Stimulated activated CD8-positive, alpha-beta memory T cell treated with anti-CD3 and anti-CD28 coated beads, Interleukin-2, amount 100 ng/mL, for 1 hour (primary cell): ENCODE results near the gene ERMAP.
"Not testable (repeated sequence)": the region's sequence is repeated elsewhere in the genome, so short reads cannot be mapped to it uniquely, and the experiment has no call there.

Experiments
- DNase-seq, 2 donors: peaks; one replicate each; pipeline ENCODE4 v3.0.0-alpha.2; 2020; ENCODE audit warnings: low read depth in 2 of 2

The ERMAP gene

DNA sequence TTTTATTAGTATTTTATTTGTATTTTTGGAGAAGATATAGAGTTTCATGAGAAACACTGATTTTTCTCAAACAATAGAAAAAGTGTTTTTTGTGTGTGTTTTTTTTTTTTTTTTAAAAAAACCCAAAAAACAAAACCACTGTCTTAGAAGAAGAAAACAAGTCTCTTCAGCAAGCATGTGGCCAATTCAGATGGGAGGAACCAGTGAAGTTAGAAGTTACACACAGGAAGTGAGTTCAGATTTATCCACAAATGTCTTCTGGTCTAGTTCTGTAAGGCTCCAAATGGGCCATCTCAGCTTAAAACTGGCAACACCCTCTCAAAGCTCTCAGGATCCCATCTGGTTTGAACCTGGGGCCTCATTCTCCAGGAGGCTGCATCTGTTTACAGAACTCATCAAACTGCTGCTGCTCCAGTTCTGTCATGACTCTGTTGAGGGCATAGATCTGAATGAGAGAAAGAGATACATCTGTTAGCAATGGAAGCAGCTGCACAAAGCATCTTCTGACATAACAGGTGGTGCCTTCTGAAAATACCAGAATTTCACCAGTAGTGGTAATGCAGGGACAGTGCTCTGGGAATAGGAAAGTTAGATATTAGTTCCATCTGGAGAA, 9.8 kb upstream of the ERMAP start:
- DNase-seq, result no peak

DNA sequence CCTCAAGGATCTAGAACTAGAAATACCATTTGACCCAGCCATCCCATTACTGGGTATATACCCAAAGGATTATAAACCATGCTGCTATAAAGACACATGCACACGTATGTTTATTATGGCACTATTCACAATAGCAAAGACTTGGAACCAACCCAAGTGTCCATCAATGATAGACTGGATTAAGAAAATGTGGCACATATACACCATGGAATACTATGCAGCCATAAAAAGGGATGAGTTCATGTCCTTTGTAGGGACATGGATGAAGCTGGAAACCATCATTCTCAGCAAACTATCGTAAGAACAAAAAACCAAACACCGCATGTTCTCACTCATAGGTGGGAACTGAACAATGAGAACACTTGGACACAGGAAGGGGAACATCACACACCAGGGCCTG, 2.1 kb upstream of the ERMAP start:
- not testable (repeated sequence) for DNase-seq

DNA sequence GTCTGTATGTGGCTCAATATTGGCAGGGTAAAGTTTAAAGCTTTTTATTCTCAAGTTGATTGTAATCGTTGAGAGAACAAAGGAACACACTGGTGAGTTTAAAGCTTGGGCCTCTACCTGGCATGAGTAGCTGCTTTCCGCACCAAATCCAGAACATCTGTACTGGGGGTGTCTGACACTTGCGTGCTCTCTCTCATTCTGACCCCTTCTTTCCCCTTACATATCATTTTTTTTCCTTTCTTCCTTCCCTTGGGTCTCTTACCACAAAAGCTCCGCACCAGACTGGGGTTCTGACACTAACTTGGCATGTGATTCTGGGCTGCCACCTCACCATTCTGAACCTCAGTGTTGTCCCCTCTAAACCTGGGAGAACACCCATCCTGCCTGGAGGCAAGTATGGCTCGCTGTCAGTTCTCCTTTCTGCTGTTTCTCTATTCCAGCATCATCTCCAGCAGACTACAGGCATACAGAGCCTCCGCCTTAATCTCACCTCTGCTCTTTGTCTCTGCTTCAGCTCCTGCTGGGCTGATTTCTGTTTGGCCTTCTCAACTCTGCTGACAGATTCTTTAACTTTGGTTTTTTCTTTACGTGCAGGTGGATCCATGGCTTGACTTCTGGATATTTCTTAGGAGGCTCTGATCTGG, 859 bp upstream of the ERMAP start:
- no peak for DNase-seq

DNA sequence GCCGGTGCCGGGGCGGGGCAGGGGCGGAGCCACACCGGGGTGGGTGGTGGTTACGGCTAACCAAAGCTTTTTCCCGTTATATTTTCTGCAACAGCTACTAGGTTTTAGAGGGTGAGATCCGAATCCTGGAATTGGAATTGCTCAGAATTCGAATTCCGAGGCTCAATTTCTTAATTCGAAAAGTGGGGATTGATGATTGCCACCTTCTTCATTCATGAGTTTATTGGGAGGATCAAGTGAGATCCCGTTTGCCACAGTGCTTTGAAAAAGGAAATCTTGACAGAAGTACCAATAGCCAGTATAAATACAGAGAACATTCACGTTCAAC, 482 bp downstream of the ERMAP start:
- DNase-seq, result no peak

DNA sequence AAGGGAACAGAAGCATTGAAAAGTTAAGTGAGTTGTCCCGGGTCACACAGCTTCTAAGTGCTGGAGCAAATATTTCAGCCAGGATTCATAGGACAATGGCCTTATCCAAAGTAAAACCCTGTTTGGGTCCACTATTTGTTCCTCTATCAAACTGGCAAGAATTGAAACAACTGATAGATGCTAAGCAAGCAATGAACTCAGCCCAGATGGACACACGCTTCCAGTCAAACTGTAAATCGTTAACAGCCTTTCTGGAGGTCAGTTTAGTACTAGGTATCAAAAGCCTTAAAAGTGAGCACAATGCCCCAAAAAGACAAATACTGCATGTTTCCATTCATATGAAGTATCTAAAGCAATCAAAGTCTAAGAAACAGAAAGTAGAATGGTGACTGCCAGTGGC, 1.1 kb downstream of the ERMAP start:
- no peak for DNase-seq

DNA sequence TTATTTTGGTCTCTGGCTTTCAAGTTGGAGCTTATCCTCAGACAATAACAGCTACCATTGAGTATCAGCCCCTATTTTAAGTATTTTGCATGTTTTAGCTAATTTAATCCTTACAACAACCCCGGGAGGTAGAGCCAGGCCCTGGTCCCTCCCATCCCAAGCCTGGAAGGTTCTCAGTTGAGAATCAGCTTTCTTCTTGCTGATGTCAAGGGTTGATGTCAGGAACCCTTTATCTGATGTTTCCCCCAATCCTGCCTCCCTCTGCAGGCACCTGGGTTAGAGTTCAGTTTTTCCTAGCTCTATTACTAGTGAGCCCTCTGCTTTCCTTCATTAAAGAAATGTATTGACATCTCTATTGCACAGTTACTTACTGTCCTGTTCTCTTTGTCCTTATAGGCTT, 3.9 kb downstream of the ERMAP start:
- DNase-seq, result no peak

DNA sequence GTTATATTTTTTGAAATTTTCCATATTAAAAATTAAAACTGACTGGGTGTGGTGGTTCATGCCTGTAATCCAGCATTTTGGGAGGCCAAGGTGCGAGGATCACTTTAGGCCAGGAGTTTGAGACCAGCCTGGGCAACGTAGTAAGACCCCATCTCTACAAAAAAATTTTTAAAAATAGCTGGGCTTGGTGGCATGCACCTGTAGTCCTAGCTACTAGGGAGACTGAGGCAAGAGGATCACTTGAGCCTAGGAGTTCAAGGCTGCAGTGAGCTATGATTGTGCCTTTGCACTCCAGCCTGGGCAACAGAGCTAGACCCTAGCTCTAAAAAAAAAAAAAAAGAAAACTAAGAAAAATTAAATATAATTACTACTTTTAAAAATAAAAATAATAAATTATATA, 4.8 kb downstream of the ERMAP start:
- DNase-seq, result no peak

DNA sequence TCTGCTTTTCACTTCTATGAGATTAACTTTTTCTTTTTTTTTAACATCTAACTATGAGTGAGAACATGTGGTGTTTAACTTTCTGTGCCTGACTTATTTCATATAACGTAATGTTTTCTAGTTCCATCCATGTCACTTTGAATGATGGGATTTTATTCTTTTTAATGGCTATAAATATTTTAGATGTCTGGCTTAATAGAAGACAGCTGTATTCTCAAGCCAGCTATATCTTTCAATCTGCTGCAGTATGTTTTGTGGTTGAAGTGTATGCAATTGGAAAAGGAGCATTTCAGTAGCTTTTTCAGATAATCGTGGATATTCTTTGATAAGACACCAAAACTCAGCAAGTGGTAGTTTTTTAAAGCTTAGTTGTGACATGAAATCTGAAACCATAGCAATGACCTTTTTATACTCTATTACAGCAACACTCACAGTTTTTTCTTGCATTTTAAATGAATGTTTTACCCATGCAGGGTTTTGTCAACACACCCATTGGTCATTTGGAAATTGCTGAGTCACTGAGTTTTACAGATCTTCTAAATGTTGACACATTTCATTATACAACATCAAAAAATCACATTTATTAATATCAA, 6.0 kb downstream of the ERMAP start:
- DNase-seq, result no peak

DNA sequence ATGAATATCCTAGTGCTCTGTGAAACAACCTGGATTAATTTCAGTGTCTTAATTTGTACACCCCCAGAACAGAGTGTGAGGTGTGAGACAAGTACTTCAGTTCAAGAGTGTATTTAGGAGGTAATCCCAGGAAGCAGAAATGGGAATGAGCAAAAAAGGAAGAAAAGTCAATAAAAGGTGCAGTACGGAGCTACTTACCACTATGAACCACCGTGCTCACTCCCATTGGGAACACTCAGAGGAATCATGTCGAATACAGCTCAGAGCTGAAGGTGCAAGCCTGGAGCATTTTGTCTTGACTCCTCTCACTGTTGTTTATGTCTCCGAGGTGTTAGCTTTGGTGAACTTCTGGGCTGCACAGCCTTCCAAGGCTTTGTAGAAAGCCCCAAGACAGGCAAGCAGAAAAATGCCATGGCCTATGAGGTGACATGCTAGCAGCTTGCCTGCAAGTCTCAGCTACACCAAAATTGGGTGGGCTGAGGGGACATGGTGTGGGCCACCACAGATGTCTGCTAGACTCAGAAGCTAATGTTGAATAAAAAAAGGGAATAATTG, 7.6 kb downstream of the ERMAP start:
- DNase-seq, result no peak

DNA sequence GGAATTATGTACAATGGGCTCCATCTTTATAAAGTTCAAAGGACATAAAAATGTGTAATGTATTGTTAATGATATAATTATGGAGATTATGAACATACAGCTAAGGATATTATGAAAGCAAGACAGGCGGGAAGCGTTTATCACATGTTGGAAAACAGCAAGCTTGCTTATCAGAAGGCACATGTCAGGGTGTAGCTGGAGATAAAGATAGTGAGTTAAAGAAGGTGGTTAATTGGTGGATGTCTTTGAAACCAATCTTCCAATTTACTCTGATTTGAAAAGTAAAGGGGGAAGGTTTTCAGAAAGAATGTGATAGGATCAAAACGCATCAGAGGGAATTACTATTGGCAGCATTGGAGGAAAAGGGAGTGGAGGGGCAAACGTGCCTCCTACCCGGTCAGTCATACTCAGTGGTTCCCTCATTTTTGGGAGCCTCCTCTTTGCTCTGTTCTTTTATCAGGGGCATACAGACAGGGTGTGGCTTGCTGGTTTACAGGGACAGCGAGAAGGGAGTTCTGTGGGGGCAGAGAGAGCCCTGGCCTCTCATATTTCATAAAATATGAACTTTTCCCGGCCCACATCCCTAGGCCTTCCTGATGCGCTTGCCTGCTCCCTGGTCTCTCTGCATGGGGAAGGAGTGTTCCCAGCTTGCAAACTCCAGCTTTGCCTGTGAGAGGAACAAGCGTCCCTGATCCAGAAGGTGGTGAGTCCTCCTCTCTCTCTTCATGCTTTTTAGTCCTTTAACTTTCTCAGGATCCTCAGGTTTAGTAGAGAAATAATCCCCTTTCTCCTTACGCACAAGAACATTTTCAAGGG, 8.3 kb downstream of the ERMAP start:
- DNase-seq, result no peak

DNA sequence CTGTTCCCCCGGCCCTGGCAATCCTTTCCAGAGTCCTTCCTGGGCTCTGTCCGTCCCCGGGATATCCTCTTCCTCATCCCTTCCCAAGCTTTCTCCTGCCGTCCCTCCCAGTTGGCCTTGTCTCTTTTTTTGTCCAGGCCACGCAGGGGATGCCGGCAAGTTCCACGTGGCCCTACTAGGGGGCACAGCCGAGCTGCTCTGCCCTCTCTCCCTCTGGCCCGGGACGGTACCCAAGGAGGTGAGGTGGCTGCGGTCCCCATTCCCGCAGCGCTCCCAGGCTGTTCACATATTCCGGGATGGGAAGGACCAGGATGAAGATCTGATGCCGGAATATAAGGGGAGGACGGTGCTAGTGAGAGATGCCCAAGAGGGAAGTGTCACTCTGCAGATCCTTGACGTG, 13.7 kb downstream of the ERMAP start:
- DNase-seq, result no peak

DNA sequence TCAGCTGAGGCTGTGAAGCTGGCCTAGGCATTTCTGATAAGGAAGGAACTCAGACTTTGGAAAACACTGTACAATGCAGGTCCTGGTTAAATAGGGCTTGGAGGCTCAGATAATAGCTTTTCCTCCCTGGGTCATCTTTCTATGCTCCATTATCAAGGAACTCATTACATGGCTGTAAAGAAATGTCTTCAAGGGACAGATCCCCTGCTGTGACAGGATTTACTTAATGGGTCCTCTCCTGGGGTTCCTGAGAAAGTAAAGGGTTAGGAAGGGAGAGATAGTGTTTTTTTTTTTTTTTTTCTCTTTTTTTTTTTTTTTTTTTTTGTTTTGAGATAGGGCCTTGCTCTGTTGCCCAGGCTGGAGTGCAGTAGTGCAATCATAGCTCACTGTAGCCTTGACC, 14.4 kb downstream of the ERMAP start:
- no peak for DNase-seq

DNA sequence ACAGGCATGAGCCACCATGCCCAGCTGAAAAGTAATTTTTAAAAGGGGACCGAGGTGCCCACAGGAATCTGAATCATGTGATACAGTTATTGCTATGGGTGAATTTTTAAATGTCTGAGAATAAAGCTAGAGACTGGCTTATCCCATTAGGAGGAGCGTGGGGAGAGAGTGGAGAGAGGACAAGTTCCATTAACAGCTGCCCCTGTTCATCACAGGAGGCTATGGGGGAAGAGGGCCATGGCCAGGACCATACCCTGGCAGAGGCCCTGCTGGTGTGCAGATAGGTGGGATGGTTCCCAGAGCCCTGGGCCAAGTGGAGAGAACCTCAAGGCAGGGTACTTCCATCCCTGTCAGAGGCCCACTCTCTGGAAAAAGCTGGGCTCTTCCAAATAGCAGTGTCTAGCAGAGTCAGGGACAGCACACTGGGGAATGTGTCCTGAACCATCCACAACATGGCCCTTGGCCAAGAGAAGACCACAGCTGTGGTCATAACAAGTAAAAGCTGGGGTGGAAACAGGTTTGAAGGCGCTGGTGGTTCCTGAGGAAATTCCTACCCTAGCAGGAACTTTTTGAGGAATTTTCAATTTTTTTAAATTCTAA, 15.8 kb downstream of the ERMAP start:
- no peak for DNase-seq

DNA sequence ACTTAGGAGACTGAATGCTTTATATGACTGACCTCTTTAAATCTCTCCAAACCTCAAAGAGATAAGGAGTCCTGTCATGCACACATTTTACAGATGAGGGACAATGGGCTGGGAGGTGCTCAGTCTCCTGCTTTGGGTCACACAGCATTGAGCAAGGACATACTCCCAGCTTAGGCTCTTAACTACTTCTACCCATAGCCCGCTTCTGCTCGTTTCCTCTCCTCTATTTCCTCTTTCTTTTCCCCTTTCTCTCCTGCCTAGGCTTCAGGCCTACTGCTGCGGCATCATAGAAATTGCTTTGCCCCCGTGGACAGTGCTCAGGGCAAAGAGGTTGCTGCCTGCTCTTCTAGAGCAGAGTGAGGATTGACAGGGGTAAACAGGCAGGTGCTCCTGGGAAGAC, 17.1 kb downstream of the ERMAP start:
- no peak for DNase-seq

DNA sequence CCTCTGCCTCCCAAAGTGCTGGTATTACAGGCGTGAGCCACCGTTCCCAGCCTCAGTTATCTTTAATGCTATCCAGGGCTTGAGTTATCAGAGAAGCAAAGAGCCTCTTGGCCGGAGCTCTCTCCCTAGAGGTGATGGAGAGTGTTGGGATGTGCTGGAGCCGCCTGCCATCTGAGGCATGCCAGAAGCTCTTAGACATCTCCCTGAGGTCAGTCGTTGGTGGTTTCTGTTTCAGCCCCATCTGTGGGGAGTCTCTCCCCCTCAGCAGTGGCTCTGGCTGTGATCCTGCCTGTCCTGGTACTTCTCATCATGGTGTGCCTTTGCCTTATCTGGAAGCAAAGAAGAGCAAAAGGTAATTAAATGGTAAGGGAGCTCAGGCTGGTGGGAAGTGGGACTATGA, 17.9 kb downstream of the ERMAP start:
- DNase-seq, result no peak

DNA sequence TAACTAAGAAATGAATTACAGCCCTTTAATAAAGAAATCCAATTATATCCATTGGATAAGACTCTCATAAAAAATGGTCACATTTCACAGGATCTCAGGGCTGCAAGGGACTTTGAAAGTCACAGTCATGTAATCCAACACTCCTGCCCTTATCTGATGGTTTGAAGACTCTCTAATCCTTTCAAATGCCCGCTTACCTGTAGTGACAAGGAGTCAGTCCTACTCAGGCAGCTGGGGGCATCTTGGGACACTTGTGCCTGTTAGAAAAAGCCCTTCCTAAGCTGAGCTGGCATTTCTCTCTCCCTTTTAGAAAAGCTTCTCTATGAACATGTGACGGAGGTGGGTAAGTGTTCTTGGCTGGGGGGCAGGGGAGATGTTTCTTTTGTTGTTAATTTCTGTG, 18.5 kb downstream of the ERMAP start:
- no peak for DNase-seq

DNA sequence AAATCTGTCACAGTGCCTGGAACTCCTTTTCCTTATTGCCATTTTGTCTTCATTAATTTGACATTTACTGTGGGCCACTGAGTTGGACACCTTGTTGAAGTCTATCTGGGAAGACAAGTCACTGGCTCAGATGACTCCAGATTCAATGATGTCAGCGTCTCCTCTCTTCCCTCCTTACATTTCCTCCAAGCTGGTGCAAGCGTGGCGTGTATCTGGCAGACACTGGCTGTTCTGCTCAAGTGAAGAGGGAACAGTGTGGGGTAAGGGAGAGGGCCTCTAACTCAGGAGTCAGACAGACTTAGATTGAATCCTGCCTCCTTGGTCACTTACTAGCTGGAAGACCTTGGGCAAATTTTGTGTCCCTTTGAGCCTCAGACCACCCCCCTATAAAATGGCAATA, 20.8 kb downstream of the ERMAP start:
- DNase-seq, result no peak

DNA sequence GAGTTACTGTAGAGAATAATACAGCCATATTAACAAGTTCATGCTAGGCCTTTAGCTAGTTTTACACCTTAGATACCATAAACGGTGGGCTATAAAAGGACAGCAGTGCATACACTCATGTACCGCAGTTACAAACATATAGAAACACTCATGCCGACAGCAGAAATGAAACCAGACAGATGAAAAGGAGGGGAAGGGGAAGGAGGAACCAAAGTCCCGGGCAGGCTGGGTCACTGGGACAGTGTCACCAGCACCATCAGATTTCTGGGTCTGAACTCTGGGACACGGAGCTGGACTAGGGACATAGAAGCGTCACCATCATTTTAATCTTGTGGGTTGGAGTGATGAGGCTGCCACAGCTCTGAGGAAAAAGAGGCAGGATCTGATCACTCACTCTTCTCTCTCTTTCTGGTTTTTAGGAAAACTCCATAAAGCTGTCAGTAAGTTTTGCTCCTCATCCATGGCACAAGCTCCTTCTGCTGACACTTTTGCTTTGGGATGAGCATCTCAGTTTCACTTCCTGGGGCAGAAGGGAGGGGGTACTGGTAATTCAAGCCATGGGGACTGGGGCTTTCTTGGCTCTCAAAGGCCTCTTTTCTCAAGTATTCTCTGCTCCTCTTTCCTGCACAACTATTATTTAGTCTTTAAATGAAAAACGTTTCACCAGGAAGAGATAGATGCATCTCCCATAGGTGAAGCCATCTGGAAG, 21.7 kb downstream of the ERMAP start:
- DNase-seq, result no peak

DNA sequence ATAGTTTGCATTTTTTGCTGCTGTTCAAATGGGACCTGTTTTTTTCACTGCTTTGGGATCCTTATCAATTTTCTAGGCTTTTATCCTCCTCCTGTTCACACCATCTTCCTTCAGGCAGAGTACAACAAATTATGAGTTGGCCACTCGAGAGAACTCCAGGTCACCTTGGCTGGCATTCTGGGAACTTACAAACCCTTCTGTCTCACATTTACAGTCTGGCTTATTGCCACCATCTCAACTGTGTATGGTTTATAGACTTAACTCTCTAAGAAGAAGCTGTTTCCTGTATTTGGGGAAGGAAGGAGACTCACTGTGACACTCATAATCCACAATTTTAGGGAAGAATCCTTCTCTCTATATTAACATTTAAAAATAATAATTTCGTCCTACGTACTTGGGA, 24.1 kb downstream of the ERMAP start:
- DNase-seq, result no peak

DNA sequence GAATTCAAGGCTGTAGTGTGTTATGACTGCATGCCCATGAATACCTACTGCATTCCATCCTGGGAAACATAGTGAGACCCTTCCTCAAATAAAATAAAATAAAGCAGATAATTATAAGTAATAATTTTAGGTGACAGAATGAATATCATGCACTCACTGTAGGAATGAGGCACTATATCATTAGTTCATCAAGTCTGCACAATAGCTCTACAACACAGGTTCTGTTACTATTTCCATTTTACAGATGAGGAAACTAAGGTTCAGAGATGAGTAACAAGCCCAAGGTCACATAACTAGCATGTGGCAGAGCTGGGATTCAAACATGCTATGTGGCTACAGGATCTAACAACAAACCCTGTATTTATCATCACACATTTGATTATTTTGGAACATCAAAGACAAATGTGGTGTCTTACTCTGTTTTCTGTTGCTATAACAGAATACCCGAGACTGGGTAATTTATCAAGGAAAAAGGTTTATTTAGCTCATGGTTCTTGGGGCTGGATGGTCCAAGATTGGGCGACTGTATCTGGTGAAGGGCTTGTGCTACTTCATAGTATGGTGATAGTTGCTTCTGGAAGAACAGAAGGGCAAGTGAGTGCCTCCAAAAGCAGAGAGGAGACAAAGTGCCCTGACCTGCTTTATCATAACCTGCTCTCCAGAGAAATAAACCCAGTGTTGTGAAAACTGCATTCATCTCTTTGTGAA, 24.7 kb downstream of the ERMAP start:
- no peak for DNase-seq

DNA sequence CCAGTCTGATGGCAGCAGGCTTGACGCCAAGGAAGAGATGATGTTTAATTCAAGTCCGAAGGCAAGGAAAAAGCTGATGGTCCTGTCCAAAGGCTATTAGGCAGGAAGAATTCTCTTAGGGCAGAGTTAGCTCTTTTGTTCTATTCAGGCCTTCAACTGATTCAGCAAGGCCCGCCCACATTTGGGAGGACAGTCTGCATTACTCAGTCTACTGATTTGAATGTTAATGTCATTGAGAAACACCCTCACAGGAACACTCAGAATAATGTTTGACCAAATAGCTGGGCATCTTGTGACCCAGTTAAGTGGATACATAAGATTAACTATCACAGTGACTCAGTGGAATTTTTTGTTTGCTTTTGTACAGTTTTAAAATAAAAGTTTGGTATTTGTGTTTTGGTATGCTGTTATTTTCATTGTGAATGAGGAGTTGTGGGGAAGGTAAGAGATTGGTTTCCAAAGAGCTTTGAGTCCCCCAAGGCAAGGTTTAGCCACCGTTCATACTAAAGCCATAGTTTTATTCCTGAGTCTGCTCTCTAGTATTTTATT, 27.7 kb downstream of the ERMAP start:
- no peak for DNase-seq
